Mesenchymal stem cell (in vitro differentiated cells and primary cell): Measurements from ENCODE around the gene DCAF4.

ENCODE experiments used
- DNase-seq: peaks from one replicate; pipeline ENCODE4 v3.0.0-alpha.2; 2013
- H2AFZ ChIP-seq: one replicate; pipeline ENCODE4 v1.6.1; 2013; ENCODE audit warnings: low read depth, mild to moderate bottlenecking, control low read depth, inconsistent platforms, low read length, moderate library complexity
- H2AK5ac ChIP-seq: 2 replicates; pipeline ENCODE4 v1.6.1; 2013; ENCODE audit warnings: low read length, moderate library complexity, mild to moderate bottlenecking, inconsistent platforms; ENCODE audit not compliant: severe bottlenecking
- H2BK120ac ChIP-seq: one replicate; pipeline ENCODE4 v1.6.1; 2013; ENCODE audit warnings: low read depth, mild to moderate bottlenecking, inconsistent platforms, low read length, moderate library complexity
- H2BK12ac ChIP-seq, 2 experiments: one replicate each; pipeline ENCODE4 v1.6.1; 2013; ENCODE audit warnings: inconsistent platforms in 2 of 2, low read length in 2 of 2, mild to moderate bottlenecking in 2 of 2, moderate library complexity in 2 of 2, control low read depth in 1 of 2
- H2BK15ac ChIP-seq: one replicate; pipeline ENCODE4 v1.6.1; 2013; ENCODE audit warnings: mild to moderate bottlenecking, low read depth, inconsistent platforms; ENCODE audit not compliant: poor library complexity, severe bottlenecking
- H2BK5ac ChIP-seq: 2 replicates; pipeline ENCODE4 v1.6.1; 2013; ENCODE audit warnings: low read depth, mild to moderate bottlenecking, low read length, control low read depth, inconsistent platforms; ENCODE audit not compliant: poor library complexity, severe bottlenecking
- H3K14ac ChIP-seq, 2 experiments: one replicate each; pipeline ENCODE4 v1.6.1; 2013; ENCODE audit warnings: inconsistent platforms in 2 of 2, low read length in 2 of 2, control low read depth in 1 of 2, mild to moderate bottlenecking in 1 of 2, moderate library complexity in 1 of 2
- H3K18ac ChIP-seq, 2 experiments: one replicate each; pipeline ENCODE4 v1.6.1; 2013; ENCODE audit warnings: inconsistent platforms in 2 of 2, low read length in 2 of 2, control low read depth in 1 of 2, low read depth in 1 of 2, mild to moderate bottlenecking in 1 of 2
- H3K23ac ChIP-seq, 2 experiments: one replicate each; pipeline ENCODE4 v1.6.1; 2013; ENCODE audit warnings: inconsistent platforms in 2 of 2, low read length in 2 of 2, mild to moderate bottlenecking in 2 of 2, moderate library complexity in 2 of 2, control low read depth in 1 of 2
- H3K27ac ChIP-seq: 2 replicates; pipeline ENCODE4 v1.5.1; 2013; ENCODE audit warnings: mild to moderate bottlenecking, moderate library complexity, low read length, control low read depth, inconsistent platforms; ENCODE audit not compliant: poor library complexity, severe bottlenecking
- H3K27me3 ChIP-seq, 2 experiments: 2 replicates each; pipeline versions ENCODE4 v1.6.1 to v1.7.0; 2013; ENCODE audit warnings: low read length in 2 of 2, mild to moderate bottlenecking in 2 of 2, moderate library complexity in 2 of 2, control low read depth in 1 of 2, inconsistent platforms in 1 of 2; ENCODE audit not compliant: control insufficient read depth in 1 of 2, insufficient read depth in 1 of 2
- H3K36me3 ChIP-seq, 2 experiments: 2 replicates each; pipeline versions ENCODE4 v1.6.1 to v1.7.0; 2013; ENCODE audit warnings: low read length in 2 of 2, control low read depth in 1 of 2, inconsistent platforms in 1 of 2, low read depth in 1 of 2, mild to moderate bottlenecking in 1 of 2; ENCODE audit not compliant: insufficient read depth in 2 of 2, control insufficient read depth in 1 of 2
- H3K4ac ChIP-seq, 2 experiments: one replicate each; pipeline ENCODE4 v1.6.1; 2013; ENCODE audit warnings: inconsistent platforms in 2 of 2, low read length in 2 of 2, mild to moderate bottlenecking in 2 of 2, moderate library complexity in 2 of 2, control low read depth in 1 of 2, low read depth in 1 of 2
- H3K4me1 ChIP-seq: 2 replicates; pipeline ENCODE4 v1.6.1; 2013; ENCODE audit warnings: low read depth, low read length, control low read depth; ENCODE audit not compliant: control insufficient read depth, insufficient read depth
- H3K4me2 ChIP-seq: 2 replicates; pipeline ENCODE4 v1.6.1; 2013; ENCODE audit warnings: low read length, mild to moderate bottlenecking, inconsistent platforms; ENCODE audit not compliant: poor library complexity, severe bottlenecking
- H3K4me3 ChIP-seq, 2 experiments: 2 replicates each; pipeline versions ENCODE4 v1.5.1 to v1.7.0; 2013; ENCODE audit warnings: low read length in 2 of 2, mild to moderate bottlenecking in 2 of 2, control low read depth in 1 of 2, low read depth in 1 of 2; ENCODE audit not compliant: insufficient read depth in 1 of 2
- H3K79me1 ChIP-seq: replicated peaks from 2 replicates; pipeline ENCODE4 v1.6.1; 2013; ENCODE audit warnings: mild to moderate bottlenecking, control low read depth, low read length, inconsistent platforms; ENCODE audit not compliant: poor library complexity, severe bottlenecking
- H3K9ac ChIP-seq: 2 replicates; pipeline ENCODE4 v1.7.0; 2013; ENCODE audit warnings: mild to moderate bottlenecking, low read length, moderate library complexity
- H3K9me3 ChIP-seq: 2 replicates; pipeline ENCODE4 v1.7.0; 2013; ENCODE audit warnings: mild to moderate bottlenecking, low read length; ENCODE audit not compliant: control insufficient read depth
- H4K8ac ChIP-seq: one replicate; pipeline ENCODE4 v1.6.1; 2013; ENCODE audit warnings: inconsistent platforms, mild to moderate bottlenecking, low read length, moderate library complexity
- H4K91ac ChIP-seq: one replicate; pipeline ENCODE4 v1.6.1; 2013; ENCODE audit warnings: mild to moderate bottlenecking, low read length, inconsistent platforms
- WGBS: methylation state at CpG from one replicate; pipeline ENCODE4 v1.1.7; 2013; ENCODE audit warnings: mixed read lengths; 5-methylcytosine and 5-hydroxymethylcytosine counted together

Gene DCAF4

DNA sequence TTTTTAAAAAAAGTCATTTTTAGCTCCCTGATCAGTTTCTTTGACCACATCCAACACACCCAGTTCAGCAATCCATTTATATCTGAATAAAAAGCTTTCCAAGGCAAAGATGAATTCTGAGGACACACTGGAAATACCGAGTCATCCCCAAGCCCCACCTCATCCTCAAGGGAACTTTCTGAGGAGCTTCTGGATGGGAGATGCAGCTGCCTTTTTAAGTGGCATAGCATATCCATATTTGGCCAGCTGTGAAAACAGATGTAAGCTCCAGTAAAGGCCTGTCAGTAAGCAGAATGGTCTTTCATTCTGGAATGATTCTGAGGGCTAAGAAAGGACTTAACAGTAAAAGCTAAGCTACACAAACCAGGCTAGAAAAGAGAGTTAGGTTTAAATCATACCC is 82.2 kb downstream of the DCAF4 start:
- WGBS = 80% methylated on average over 1 of the region's 1 CpG
- Histone ChIP-seq H3K9me3 (no peaks in the 10 kb centered on the region), H3K36me3 (peaks cover 24 to 62% of the 10 kb centered on the region in 2 experiments), H3K14ac (no peak overlapping the region), H3K4me2 (no peak overlapping the region), H3K79me1 (peaks cover 48% of the 10 kb centered on the region), H4K8ac (no peak overlapping the region), H3K18ac (no peak overlapping the region), H2AK5ac (no peak overlapping the region), H3K4me3 (no peak overlapping the region), H4K91ac (no peak overlapping the region), H3K9ac (peak overlapping the region; percentile 43), H2BK5ac (no peak overlapping the region), H2BK120ac (no peak overlapping the region), H3K4me1 (no peaks in the 10 kb centered on the region), H3K23ac (no peak overlapping the region), H3K27ac (no peak overlapping the region), H3K4ac (no peak overlapping the region), H2AFZ (no peak overlapping the region), H2BK12ac (no peak overlapping the region), H2BK15ac (no peak overlapping the region), H3K27me3 (no peaks in the 10 kb centered on the region)
- peak; percentile 76 for DNase-seq
